GM12891 (cell line): Measurements from ENCODE around the gene PCMT1.

Experiments
- POLR2A ChIP-seq: IDR thresholded peaks from 2 replicates; pipeline ENCODE4 v1.6.1; 2011; ENCODE audit warnings: low read depth, low read length, control low read depth
- SPI1 ChIP-seq: IDR thresholded peaks from 2 replicates; pipeline ENCODE4 v1.6.1; 2011; ENCODE audit warnings: low read depth, low read length, control low read depth

GRCh38 chr6:149830731-149831307, 81.3 kb downstream of the PCMT1 start:
- TF ChIP-seq POLR2A (no peak), SPI1 (no peak)
